NCI-H1436 (cell line): ENCODE measurements around the gene CDHR3.

Experiments used
- DNase-seq: peaks from one replicate; lab custom pipeline; 2025; lab: John Stamatoyannopoulos, UW

Gene CDHR3

DNA sequence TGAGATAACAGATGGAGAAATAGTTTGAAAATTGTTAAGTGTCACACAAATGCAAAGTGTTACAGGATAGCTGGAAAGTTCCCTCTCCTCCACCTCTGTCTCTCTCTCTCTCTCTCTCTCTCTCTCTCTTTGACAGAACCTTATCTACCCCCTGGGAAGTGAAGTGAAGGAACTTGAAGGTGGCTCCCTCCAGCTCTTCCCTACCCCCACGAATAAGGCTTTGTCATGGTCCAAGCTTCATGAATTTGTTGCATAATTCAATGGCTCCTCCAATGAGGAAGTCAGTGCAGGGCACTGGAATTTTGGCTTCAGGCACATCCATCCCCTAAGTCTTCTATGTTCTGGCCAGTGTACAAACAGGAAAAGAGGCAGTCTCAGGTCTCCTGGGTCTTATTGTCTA lies 66.4 kb downstream of the CDHR3 start:
- no peak for DNase-seq

DNA sequence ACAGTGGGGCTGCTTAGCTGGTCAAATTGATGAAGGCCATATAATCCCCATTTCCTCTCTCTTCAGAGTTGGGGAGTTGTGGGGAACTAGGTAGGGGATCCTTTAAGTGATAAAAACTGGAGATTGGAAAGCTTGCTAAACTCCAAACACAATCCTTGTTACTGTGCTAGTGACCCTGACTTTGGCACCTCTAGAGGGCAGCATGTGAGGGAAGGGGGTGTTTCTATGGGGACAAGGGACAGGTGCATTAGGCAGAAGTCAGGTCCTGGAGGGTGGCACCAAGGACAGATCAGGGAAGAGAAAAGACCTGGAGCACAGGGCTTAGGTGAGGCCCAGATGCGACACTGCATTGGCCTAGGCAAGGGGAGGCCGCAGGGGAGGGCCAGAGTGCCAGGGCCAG lies 66.9 kb downstream of the CDHR3 start:
- DNase-seq: no peak

DNA sequence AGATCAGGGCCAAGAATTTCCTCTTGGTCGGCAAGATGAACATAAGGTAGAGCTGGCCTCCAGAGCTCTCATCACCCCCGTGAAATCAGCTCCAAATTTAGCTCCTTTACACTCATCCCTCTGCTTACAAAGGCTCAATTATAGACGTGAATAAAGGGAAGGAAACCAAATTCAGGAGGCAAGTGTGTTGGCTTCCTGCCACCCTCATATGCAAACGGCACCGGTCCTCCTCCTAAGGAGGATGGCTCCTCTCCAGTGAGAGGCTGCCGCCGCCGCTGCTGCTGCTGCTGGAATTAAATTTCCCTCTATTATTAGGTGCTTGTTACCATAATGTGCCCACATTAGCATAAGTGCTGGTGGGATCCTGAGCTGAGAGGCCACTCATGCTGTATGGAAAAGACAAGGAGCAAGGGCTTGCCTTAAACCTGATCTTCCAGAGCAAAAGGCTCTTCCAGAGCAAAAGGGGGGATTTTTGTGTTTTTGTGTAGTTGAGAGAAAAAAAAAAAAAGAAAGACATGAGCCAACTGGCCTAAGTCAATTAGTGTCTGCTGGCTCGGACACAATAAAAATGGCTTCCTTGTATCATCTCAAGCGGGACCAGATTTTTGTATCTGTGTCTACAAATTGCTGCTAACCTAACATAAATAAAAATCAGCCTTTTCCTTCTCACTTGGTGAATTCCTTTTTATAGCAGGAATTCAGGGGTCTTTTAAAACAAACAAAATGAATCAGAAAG lies 68.4 kb downstream of the CDHR3 start:
- DNase-seq: peak; percentile 77

DNA sequence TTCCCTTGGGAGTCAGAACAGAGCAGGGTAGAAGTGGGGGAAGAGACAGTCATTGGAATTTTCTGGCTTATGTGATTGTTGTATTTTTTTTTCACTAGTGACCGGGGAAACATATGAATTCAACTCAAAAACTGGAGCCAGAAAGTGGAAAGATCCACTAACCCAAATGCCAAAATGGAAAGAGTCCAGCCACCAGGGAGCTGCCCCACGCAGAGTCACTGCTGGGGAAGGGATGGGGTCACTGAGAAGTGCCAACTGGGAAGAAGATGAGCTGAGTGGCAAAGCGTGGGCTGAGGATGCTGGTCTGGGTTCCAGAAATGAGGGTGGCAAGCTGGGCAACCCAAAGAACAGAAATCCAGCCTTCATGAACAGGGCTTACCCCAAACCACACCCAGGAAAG lies 69.2 kb downstream of the CDHR3 start:
- DNase-seq: no peak

DNA sequence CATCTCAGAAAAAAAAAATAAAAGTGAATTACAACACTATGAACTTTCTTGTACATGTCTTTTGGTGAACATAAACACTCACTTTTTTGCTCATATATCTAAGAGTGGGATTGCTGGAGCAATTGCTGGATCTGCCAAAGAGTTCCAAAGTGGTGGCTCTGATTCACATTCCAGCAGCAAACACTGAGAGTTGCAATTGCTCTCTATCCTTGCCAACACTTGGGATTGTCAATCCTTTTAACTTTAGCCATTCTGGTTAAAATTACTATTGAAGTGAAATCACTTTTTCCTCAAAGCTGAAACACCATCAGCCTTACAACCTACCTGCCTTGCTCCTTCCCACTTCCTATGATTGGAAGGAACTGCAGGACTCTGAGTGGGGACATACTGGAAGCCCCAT lies 70.7 kb downstream of the CDHR3 start:
- DNase-seq: no peak

DNA sequence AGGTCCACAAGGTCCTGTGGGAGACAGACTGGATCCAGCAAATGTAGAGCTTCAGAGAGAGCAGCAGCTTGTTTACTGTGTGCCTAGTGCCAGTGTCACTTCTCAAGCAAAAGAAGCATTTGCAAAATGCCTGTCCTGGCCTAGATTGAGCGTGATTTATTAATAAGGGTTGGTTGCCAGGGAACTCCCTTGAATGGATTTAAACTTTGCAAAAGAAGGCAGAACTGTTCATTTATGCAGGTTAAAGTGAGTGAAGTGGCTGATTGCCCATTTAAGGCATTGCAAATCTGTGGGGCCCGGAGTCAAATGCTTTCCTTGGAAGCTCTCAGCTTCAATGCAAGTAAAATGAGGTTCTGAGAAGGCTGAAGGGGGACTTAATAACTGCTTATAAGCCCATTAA lies 71.3 kb downstream of the CDHR3 start:
- no peak for DNase-seq

DNA sequence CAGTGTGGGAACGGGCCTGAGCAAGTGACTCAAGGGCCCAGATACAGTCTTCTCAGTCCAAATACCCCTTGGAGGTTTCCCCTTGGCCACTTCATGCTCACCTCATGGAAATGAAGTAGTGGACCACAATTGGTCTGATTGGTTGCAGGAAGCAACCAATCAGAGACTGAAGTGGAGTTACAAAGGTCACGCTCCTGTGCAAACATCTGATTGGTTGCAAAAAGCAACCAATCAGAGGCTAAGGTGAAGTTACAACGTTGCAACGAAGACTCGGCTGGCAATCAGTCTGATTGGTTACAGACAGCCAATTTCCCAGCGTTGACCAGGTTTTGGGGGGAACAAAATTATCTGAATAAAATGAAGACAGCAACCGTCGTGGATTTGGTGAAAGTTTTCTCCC lies 72.5 kb downstream of the CDHR3 start:
- no peak for DNase-seq

DNA sequence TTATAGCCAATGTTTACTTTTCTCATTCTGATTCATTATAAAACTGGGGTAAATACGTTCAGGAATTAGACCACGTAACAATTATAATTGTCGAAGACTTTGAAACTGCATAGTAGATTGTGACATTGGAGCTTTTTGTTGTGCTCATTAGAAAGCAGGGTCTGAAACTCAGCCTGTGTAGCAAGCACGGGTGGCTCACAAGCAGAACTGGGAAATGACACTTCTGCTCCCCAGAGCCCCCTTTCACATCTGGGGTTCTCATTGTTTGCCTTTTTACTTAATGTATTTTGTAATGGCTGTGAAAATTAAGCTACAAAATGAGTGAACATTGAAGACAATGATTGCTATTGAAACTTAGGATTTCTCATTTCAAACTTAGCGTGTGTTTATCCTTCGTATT lies 72.9 kb downstream of the CDHR3 start:
- DNase-seq: no peak

DNA sequence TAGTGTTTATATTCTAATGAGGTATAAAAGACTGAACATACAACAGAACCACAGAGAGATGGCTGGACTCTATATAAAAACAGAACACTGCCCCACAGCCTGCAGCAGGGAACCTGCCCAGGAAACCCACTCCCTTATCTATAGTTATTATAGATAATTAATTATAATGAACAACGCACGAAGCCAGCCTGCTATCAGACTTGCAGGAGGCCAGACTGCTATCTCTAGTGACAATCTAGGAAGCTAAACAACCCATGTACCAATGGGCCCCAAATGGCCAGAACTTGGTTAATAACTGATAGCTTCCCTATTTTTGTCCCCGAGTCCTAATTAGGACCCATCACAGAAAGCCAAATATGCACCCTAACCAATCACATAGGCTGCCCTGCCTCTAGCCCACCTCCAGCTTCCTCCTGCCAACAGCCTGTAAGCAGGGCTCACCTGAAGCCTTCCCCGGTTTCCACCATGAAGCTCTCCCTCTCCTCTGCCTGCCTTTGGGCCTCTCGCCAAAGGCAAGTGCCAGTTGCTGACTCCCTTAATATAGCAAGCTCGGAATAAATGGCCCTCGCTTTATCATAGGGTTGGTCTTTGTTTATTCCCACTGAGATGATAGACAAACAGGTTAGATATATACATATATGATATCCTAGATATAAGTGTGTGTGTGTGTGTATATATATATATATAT lies 74.6 kb downstream of the CDHR3 start:
- no peak for DNase-seq

DNA sequence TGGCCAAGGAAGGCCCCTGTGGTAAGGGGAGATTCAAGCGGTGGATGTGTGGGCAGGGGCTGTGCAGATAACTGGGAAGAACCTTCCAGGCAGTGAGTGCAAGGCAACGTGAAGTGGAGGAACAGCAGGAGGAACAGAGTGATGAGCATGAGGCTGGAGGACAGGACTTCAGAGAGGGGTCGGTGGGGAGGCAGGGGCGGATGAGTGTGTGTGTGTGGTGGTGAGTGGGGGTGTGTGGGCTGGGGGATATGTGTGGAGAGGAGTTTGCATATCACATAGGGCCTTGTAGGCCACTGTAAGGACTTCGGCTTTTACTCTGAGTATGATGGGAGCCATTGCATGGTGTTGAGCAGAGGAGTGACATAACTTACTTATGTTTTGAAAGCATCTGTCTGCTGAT lies 75.2 kb downstream of the CDHR3 start:
- DNase-seq: no peak

DNA sequence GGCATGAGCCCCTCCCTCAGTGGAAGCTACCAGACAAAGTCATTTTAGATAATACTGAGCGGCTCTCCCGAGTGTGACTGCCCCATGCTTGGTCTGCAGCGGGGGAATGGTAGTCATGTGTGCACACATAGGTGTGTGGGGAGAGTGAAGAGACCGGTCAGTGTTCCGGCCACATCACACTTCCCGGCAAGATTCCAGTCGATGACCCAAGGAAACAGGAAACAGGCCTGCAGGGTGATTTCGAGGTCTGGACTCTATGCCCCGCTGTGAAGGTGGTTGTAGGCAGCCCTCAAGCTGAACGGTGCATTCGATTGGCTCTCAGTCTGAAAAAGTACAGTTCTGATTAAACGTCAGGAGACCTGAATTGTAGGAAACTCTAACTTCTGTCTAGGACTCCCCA lies 75.9 kb downstream of the CDHR3 start:
- DNase-seq: no peak

DNA sequence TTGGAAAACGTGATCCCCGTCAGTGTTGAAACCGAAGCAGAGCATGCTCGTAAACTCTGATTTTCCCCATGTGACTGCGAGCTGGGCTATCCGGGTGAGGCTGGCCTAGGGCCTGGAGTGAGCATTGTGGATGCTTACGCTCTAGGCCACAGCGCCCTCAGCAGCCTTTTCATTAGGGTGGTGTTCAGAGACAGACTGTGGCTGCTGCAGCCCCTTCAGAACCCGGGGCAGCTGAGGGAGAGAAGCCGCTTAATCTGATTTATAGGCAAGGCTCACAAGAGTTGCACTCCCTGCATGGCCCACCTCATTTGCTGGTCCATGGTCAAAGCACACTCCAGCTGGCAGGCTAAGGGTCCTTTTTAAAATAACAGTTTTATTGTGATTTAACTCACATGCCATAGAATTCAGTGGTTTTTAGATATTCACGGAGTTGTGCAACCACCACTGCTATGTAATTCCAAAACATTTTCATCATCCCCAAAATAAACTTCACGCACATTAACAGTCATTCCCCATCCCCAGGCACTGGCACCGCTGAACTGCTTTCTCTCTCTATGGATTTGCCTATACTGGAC lies 76.5 kb downstream of the CDHR3 start:
- DNase-seq: no peak

DNA sequence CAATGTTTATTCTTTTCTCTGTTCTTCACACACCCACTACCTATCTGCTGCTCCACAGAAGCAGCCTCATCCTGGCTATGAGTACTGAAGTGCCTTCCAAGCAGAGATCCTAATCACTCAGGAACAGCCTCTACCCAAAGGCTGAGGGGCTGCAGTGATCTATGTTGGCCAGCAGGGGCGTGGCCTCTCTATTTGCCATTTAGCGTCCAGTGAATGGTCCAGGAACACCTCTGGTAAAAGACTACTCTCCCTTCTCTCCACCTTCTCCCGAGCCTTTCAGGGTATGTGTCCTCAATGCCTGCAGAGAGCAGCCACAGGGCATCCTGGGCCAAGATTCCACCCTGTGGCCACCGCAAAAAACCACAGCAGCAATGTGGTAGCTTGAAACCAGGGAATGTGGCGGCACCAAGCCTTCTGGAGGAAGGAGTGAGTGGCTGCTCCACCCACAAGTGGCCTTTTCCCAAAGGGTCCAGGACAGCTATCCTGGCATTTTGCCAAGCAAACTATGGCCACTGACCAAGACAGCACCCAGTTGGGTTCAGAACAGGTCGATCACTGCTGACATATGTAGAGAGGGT lies 78.2 kb downstream of the CDHR3 start:
- peak; percentile 39 for DNase-seq

DNA sequence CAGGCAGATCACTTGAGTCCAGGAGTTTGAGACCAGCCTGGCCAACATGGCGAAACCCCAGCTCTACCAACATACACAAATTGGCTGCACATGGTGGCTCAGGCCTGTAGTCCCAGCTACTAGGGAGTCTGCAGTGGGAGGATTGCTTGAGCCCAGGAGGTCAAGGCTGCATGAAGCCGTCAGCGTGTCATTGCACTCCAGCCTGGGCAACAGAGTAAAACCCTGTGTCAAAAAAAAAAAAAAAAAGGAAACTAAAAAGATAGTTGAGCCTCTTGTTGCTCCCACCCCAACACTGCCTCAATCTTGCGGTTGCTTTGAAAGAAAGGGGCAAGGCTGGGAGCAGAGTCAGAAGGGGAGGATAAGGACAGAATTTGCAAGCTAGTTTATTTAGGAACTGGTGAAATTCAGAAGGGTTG lies 79.1 kb downstream of the CDHR3 start:
- no peak for DNase-seq

DNA sequence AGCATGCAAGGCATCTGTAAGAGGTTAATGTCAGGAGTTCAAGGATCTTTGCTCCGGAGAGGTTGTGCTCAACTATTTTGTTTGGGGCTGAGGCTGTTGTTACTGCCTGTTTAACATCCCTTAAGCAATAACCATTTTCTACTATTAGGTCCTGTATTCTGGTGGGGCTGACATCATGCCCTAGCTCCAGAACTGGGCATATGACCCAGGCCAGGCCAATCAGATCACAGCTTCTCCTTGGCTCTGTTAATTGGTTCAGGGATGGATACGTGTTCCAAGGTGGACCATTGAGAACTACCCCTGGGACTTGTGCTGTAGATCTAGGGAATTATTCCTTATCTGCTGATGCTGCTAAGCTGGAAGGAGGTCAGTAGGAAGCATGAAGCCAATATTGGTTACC lies 82.1 kb downstream of the CDHR3 start:
- DNase-seq: no peak

DNA sequence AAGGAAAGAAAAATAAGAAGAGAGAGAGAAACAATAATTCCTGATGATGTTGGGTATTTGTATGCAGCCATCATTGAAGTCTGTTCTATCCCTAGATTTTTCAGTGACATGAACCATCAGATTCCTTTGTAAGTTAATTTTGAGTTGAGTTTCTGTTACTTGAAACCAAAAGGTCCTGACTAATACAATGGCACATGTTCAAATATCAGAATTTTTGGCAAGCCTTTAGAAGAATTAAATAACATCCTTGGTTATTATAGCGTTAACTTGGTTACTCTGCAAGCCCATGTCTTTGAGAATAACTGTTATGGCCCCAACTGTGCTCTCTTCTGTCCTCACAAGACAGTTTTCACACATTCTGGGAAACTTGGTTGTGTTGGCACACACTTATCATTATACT lies 82.5 kb downstream of the CDHR3 start:
- no peak for DNase-seq

DNA sequence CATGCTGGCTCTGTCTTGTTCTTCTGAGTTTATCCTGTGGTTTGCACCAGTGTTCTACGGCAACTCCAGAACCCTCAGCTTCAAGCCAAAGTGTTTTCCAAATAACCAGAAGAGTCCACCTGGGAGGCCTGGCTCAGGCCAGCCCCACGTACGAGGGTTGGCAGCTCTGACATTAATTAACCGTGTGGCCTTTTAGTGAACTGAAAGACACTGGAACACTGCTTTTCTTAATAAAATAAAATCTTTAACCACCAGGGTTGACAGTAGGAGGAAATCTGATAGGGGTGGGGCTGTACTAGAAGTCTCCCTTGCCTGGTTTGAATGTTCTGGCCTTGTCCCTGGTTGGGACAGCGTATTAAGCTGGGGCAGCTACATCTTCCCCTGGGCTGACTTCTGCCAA lies 84.1 kb downstream of the CDHR3 start:
- no peak for DNase-seq

DNA sequence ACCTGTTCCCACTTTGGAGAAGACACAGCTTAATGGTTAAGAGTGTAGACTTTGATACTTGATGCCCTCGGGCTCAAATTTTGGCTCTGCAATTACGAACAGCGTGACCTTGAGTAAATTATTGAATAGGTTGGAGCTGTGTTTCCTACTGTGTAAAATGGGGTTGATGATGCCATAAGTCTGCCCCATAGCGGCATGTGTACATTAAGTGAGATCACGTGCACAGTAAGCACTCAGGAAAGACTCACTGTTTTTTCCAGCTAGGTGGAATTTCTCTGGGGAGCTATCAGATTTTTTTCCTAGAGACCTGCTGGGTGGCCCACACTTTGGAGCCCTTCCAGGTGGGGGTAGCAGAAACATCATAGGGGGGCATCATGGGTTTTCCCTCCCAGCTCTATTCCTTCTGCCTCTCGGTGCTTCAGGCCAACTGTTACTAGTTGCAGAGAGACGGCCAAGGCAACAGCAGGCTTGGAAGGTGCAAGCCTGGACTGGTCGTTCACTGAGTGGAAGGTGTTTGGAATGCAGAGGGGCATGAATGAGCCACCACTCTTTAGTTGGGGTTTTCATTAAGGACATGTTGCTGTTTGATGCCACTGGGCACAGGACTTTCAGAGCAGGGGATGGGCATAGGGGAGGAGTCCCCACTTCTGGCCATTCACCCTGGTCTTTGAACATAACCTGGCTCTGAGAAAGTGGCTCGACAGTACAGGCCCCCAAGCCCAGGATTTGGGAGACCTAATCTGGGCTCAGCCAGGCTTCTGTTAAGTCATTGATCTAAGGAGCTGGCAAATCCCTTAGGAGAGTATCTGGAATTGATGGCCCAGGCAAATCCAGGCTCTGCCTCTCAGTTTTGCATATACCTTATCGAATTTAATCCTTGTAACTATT lies 85.0 kb downstream of the CDHR3 start:
- DNase-seq: no peak

DNA sequence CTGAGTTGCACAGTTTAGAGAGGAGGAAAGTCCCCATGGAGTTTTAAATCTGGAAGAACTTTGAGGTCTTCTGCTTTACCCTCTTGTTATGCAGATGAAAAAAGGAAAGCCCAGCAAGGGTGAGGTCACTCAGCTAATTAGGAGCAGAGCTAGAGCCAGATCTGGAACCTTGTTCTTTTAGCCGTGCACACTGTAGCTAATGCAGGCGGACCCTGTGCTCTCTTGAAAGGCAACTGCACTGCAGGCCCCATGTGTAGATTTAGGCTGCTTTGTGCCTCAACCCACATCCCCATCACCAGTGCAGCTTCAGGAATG lies 85.6 kb downstream of the CDHR3 start:
- no peak for DNase-seq

DNA sequence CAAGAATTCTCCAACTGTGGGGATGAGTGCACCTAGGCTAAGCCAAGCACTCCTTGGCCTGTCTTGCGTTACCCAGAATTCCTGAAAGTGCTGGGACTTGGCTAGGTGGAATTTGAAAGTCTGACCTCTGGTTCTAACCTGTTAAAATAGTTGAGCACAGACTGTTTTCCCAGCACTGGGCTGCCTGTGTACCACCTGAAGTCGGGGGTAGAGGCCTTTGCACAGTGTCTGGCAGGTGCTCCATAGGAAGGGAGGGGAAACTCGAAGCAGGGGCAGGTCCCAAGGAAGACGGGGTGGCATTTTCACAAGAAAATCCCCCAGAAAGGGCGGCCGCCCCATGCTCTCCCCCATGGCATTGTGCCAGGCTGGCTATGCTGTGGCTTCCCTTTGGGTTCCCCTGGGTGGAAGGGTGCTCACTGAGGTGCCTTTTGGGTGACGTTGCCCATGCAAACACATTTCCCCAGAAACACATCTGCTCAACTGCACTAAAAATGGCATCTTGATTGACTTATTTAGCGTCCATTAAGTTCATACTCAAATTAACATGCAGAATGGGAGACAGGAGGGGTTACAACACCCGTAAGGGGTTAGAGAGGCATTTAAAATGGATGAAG lies 86.2 kb downstream of the CDHR3 start:
- DNase-seq: no peak

DNA sequence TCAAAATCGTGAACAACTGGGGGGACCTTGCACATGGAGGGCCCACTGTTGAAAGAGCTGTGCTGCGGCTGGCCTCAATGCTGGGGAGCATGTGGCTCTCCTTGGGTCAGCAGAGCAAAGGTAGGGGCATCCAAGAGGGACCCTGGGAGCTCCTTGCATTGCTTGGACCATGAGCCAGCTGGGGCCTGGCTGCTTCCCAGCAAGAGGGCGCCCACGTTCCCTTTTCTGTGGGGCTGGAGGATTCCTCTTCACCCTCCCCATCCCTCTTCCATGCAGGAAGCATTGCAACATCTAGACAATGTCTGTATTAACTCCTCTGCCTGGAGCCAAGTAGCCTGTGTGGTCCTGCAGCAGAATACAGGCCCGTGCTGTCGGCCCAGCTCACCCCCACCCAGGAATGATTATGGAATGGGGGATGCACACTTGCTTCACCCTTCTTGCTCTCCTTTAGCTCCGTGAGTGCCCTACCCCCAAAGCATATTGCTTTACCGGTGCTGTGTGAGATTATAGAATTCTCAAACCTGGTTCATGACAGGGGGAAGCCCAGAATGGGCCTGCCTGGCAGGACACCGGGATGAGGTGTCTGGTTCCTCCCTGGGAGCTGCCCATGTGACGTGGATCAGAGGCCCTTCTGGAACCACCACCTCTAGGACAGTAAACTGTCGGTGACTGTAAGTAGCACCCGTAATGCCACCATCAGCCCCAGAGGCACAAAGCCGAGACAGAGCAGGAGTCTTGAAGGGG lies 87.1 kb downstream of the CDHR3 start:
- DNase-seq: no peak
